NCI-H2081 (cell line): ENCODE measurements around the gene BLM.
A peak's percentile ranks its signal among the peaks of the same experiment; 100 is the strongest.

Source experiments
- DNase-seq, 2 experiments: peaks; one replicate each; lab custom pipeline; 2025; lab: John Stamatoyannopoulos, UW

BLM gene

DNA sequence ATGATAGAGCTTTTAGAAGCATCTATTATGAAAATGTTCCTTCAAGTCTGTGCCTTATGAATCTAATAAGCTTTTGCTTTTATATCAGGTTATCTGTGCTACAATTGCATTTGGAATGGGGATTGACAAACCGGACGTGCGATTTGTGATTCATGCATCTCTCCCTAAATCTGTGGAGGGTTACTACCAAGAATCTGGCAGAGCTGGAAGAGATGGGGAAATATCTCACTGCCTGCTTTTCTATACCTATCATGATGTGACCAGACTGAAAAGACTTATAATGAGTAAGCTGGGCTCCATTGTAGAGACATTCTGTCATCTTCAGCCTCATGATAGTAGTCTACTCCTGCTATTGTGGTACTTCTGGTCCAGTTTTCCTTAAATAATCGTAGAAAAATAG lies 73.4 kb downstream of the BLM start:
- no peak for DNase-seq

DNA sequence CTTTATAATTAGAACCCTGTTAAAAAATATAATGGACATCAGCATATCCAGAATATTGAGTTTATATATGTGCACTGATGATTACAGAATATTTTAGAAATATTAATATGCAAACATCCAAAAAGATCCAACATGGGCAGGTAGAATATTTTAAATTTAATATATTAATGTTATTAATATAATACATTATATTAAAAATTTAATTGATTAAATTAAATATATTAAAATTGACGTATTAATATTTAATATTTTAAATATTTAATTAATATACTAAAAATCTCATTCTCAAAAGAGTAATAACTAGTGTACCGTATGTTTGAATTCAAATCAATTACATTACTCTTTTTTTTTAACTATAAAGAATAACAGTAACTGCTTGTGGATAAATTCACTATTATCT lies 77.4 kb downstream of the BLM start:
- DNase-seq = no peak

DNA sequence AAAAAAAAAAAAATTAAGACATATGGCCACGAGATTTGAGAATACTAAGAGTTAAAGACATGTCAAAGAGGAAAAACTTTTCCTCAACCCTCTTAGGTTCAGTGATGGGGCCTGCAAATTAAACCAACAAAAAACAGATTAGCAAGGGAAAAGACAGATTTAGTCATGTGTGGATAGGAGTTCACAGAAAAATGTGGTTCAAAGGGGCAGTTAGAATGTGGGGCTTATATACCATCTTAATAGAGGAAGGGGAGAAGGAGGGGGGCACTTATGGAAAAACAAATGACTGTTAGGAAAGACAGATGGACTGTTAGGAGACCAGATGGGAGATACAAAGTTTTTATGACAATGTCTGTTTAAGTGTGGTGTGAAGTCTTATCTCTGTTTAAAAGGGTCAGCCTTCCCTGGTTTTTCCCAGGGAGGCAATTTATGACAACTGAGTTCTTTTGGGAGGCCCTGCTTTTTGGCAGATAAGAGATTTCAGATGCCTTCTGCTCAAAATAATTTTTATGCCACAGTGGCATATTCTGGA lies 82.6 kb downstream of the BLM start:
- DNase-seq = no peak

DNA sequence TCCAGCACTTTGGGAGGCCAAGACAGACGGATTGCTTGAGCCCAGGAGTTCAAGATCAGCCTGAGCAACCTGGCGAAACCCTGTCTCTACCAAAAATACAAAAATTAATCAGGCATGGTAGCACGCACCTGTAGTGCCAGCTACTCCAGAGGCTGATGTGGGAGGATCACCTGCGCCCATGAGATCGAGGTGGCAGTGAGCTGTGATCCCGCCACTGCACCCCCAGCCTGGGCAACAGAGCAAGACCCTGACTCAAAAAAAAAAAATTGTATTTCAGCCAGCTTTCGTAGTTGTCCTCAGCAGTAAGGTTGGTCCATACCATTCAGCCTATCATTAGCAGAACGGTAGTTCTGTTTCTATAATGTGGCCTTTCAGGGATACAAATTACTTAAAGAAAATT lies 84.7 kb downstream of the BLM start:
- no peak for DNase-seq

DNA sequence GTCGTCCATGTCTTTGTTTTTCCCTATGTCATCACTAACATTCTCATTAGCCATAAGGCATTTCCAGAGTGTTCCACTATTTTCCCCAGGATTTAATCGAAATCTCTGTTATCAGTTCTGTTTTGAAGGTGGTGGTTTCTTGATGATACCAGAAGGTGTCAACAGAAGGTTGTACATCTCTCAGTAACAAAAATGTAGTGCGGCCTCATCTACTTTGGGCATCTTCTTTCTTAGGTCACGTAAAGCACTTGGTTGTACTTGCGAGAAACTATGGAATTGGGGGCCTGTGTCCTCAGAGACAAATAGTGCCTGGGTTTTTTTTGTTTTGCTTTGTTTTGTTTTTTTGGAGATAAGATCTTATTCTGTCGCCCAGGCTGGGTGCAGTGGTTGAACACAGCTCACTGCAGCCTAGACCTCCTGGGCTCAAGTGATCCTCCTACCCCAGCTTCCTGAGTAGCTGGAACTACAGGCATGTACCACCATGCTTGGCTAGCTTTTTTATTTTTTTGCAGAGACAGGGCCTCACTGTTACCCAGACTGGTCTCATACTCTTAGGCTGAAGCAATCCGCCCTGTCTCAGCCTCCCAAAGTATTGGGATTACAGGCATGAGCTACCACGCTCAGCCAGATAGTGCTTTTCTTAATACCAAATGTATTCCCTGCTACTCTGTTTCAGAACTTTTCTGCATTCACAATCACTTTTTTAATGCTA lies 90.1 kb downstream of the BLM start:
- DNase-seq = no peak

DNA sequence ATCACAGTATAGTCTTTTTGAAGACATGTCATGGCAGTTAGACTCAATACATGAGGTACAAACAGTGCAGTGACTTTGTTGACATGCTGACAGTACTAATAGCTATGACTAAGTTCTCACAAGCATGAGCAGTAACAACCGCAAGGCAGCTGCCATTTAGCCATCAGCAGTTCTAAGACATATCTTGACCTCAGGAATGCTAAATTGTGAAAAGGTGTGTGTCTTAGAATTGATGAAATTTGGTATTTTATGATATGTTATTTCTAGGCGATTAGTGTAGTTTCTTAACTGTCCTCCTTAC lies 90.6 kb downstream of the BLM start:
- DNase-seq = no peak

DNA sequence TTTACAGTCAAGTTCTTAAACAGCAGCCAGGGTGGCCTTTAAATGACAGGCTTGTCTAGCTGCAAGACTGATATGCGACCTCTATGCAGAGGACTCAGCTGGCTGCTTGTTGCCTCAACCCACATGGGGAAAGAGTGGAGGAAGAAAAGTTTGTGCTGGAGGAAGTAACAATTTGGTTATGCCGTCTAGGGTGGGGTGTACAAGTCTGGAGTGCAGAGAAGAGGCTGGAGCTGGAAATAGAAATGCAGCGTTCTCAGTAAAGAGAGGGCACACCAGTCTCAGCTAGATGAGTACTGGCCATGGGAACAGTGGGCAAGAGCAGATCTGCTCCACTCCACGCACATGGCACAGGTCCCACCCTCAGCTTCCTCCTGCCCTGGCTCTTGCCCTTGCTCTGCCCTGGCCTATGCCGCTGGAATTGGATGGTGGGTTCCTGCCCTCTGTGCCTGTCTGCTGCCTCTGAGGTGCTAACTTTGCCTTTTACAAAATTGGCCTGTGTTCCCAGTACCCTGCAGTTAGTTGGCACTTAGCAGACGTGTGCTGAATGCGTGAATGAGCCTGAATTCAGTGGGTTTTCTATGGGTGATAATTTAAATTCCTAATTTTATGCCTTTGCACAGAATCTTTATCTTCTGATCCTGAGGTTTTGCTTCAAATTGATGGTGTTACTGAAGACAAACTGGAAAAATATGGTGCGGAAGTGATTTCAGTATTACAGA lies 91.5 kb downstream of the BLM start:
- no peak for DNase-seq

DNA sequence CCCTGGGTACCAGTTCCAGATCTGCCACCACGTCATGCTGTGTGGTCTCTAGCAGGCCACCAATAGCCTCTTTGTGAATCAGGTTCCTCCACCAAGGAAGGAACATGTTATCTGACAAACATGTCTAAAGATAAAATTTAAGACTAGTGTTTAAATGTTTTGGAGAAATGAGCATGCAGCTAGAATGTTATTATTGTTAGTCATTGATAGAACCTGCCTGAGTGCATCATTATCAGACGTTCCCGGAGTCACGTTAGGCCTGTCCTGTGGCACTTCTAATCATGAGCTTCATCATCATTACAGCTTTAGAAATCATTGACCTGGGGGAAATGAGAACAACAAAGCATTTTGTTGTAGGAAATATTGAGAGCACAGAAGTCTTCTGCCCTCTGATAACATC lies 92.4 kb downstream of the BLM start:
- no peak for DNase-seq

DNA sequence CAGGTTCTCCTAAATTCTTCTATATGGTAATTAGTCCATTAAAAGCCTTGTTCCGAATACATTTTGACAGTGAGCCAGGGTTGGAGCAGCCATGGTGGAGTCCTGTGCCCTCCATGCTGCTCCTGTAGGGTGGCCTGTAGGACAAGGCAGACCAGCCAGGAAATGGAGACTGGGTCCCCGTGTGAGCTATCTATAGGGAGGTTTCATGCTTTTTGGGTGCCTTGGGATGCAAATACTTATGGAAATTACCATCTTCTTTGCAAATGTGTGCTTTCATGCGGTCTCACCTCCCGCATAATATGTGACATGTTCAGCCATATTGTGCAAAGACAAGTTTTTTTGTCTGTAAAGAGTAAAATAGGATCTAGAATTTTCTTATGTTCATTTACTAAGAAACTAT lies 93.2 kb downstream of the BLM start:
- DNase-seq = no peak

DNA sequence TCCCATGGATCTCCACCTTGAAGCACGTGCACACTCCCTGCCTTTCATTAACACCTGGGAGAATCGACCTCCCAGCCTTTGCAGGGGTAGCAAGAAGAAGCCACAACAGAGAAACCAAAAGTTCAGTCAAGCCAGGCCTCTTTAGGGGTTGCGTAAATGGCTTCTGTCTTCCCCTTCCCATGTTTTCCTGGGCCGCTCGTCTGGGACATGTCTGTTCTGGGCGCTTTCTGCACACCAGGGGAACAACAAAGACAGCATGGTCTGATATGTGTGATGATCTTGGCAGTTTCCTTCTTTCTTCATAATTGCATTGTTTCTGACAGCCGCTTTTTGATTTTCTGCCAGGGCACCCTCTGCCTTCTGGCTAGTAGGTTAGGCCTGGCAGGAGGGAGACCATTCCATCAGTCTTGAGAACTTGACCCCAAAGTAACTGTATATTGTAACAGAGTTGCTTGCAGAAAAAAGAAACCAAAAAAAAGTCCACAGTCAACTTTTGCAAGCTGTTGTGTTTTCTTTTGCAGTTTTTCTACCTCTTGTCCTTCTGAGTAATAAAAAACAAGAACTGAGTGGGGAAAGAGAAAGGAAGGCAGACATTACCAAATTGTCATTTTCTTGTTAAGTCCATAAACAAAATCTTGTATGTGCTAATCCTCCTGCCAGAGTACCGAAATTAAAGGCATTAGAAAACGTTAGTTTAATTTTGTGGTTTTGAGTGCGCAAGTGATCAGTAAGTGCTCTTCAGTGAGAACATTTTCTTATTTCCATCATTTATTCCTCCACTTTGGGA lies 95.2 kb downstream of the BLM start:
- no peak for DNase-seq

DNA sequence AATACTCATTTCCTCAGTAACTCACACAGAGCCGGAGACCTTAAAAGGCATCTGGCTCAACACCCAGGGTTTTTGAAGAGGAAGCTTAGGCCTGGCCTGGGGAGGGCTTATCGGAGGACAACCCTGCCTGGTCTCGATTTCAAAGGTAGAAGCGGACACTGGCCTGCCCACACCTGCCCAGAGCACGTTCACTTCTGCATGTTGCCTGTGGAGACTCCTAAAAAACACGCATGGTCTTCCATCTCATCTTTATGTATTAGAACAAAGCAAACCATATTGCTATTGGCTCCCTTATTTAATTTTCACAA lies 95.8 kb downstream of the BLM start:
- no peak for DNase-seq

DNA sequence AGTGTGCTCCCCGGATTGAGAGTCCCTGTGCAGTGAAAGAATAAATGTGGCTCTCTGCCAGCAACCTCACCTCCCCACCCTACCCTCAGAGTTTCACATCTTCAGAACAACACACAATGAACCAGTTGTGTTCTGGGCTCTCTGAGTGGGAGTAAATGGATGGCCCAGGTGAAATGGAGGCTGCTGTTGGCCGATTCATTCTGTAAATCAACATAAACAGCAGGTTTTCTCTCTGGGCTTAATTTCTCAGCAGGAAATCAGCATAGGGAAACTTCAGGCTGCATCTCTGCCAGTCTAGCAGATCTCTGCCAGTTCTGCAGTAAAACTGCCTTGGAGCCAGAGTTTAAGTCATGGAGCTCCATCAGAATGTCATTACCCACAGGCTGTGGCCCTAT lies 96.6 kb downstream of the BLM start:
- peak; percentile 28 to 75 for DNase-seq

DNA sequence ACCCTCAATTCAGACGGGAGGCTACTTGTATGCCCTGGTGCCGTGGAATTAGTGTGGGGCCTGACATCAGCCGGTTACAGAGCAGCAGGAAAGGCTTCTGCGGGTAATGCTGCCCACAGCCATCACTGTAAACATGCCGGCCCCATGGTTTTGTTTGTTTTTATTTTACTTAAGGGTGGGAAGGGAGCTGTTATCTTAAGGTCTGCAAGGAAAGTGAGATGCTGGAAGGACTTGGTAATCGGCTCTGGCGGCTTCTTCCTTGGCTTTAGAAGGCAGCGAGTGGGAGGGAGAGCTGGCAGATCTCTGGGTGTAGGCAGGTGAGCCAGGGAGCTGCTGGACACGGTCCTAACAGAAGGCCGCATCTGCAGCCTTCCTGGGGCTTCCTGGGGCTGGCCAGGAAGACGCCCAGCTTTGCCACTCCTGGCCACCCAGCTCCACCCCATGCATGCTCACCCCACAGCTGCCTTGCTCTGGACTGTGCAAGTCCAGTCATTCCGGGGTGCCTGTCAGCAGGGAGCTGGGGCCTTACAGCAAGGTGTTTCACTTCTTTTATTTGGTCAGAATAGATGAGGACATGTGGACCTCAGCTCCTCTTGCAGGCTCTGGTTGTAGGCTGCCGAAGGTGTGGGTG lies 97.2 kb downstream of the BLM start:
- peak in 1 of 2 experiments; percentile 48 for DNase-seq

DNA sequence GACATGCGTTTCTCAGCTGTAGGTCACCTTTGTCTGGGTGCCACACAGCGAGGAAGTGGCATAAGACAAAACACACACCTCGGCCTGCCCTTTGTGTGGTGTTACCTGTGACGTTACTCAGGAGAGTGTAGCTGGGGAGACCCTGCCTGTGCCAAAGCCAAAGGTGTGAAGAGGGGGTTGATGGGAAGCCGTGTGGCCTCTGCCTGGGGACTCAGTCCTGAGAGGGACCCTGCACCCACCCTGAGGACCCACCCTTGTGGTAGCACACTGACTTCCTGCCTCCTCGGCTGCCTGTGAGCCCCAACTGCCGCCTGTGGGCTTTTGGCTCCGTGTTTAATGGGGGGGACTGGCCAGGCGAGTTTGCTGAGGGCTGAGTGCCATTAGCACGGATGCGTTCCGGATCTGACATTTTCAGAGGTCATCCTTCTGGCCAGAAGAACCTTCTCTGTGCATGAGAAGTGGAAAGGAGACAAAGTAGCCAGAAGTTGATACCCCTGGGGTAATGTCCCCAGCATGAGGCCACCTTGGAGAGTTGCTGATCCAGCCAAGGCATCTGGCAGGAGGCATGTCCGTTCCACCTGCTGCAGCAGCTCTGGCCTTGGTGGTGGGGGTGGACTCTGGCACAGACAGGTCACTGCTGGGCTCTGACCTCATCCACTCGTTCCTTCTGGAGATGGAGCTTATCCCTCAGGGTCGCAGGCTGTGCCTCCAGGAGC lies 99.4 kb downstream of the BLM start:
- DNase-seq = no peak

DNA sequence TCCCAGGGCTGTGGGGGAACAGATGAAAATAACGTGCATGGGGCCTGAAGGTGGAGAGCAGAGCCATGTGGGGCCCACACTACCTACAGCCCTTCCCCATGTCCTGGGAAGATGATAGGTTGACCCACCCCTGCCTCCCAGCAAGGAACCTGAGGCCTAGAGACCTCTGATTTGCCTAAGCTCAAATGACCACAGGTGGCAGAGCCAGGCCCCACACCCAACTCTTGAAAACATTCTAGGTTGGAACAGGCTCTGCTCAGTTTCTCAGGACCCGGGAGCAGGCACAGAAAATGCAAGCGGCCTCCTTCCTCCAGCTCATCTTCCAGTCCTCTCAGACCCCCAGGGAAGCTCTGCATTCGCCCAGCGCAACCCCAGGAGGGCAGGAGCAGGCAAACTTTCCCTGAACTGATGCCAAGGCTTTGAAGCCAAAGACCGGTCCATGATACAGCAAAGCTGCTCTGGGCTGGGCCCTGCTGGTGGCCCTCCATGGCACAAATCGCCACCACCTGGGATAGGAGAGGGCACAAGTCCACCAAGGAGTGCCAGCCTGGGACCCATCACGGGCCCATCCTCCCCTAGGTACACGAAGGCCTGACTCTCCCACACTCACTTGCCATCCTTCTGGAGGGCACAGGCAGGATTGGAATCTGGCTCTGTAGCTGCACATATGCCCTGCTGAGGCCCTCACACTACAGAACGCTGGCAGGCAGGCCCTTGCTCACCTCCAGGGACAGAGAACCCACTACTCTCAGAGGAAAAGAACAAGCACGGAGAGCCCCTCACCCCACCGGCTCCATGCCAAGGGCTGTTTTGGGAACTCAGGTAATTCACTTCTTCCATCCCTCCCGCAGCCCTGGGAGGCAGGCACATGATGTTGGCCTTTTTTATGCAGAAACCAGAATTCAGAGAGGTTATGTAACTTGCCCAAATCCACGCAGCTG lies 100.2 kb downstream of the BLM start:
- DNase-seq = no peak

DNA sequence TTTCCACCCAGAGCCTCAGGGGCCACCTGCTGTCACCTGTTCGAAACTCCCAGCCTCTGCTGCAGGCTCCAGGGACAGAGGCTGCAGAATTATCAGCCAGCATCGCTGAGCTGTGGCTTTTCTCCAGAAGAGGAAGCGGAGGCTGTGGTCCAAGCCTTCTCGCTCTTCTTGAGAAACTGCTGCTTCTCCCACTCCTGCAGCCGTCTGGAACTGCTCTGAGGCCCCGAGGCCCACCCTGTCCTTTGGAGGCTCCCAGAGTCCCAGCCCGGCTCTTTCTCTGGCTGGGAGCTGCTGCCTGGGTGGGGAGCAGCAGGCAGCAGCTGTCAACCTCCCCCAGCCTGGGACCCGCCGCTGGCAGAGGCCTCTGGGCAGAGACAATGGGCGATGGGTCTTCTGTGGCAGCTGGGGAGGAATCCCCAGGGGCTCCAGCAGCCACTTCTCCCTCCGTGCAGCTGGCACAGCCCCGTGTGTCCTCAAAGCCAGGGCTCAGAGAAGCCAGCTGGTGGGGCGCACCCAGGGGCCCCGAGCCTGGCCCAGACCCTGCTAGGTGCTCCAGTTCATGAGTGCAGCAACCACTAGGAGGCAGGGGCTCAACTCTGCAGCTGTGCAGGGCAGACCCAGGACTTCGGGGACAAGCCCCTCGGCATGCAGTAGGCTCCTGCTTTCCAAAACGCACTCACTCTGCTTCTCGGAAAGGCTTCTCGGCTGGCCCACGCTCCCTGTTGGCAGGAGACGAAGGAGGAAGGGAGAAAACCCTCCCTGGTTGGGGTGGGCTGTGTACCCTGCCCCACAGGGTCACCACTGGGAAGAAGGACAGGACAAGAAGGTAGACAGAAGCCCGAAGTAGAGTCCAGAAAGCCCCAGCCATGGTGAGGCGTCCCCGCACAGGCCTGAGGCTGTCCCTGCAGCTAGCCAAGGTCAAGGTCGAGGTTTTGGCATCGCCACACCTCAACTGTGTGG lies 101.4 kb downstream of the BLM start:
- DNase-seq = peak in 1 of 2 experiments; percentile 54

DNA sequence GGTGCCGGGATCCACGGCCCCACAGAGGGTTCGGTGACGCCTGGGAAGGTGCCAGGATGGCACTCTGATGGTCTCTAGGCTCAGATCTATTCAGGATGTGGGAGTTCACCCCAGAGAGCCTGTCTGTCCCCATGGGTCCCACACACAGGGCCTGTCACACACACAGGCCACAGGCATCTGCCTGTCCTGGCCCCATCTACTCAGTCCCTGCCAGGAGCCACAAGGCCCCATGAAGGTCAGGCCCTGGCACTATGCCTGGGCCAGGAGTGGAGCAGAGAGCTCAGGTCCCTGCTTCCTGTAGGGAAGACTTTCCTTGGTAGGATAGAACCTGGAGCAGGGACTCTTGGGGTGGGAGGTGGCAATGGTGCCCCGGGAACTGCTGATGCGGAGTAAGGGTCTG lies 102.2 kb downstream of the BLM start:
- no peak for DNase-seq

DNA sequence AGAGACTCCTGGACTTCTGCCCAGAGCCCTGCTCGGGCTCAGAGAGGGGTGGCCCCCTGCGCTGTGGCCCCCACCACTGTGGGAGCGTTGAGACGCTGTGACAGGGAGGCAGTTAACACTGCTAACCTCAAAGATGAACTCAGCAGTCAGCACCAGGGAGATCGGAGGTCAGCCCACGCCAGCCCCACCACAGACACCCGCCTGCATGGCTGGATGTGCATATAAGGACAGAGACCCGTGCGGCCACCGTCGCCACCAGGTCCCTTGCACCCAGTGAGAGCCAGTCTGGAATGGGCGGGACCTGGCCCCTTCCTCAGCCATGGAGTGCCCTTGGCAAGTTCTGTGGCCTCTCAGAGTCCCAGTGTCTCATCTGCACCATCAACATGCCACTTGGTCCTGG lies 102.7 kb downstream of the BLM start:
- DNase-seq = no peak

DNA sequence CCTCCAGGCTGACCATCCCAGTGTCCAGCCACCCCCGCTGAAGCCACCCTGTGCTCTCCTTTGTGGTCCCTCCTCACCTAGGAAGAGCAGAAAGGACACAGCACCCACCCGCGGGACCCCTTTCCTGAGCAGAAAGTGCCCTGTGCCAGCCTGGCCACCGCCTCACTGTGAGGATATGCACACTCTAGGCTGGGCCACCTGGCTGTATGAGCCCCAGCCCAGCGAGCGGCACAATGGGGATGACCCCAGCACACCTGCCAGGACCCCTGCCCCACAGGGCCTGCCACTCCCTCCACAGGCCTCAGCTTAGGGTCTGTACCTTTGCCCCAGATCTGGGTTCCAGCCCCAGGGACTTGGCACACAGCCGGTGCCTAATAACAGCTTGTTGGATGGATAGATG lies 103.3 kb downstream of the BLM start:
- no peak for DNase-seq
